Sigmoid colon (tissue), 7 donors: ENCODE results near the gene ENDOV. TPM values are rescaled to one million over a fixed set of nuclear protein-coding genes. Genes with fewer than 3 reads are reported as not detected.
A peak's percentile ranks its signal among the peaks of the same experiment; 100 is the strongest.

Experiments
- DNase-seq: peaks from one replicate; pipeline ENCODE4 v3.0.0-alpha.2; 2019
- H3K27ac ChIP-seq, 4 donors: fragments of 200-600 bp; sonication (generic); one replicate each; pipeline ENCODE4 v1.5.1; 2016 to 2019; ENCODE audit warnings: mild to moderate bottlenecking in 1 of 4
- H3K27me3 ChIP-seq, 3 donors: fragments of 200-600 bp; sonication (generic); one replicate each; pipeline ENCODE4 v1.5.1; 2019; ENCODE audit warnings: mild to moderate bottlenecking in 1 of 3
- H3K36me3 ChIP-seq, 4 donors: fragments of 200-600 bp; sonication (generic); one replicate each; pipeline ENCODE4 v1.5.1; 2016 to 2019
- H3K4me1 ChIP-seq, 4 donors: fragments of 200-600 bp; sonication (generic); one replicate each; pipeline ENCODE4 v1.5.1; 2017 to 2019
- H3K4me3 ChIP-seq, 4 donors: fragments of 200-600 bp; sonication (generic); one replicate each; pipeline ENCODE4 v1.5.1; 2017 to 2019; ENCODE audit warnings: mild to moderate bottlenecking in 2 of 4, moderate library complexity in 1 of 4
- H3K9me3 ChIP-seq, 4 donors: fragments of 200-600 bp in 3 of 4; sonication (generic) in 3 of 4; one replicate each; pipeline versions ENCODE4 v1.5.1 to v1.6.1; 2013 to 2019
- CTCF ChIP-seq, 4 experiments: fragments of 450-650 bp in 3 of 4; fragments of 200-600 bp in 1 of 4; IDR thresholded peaks; one replicate each; pipeline ENCODE4 v1.5.1; 2016 to 2019; ENCODE audit warnings: antibody characterized with exemption in 4 of 4, mild to moderate bottlenecking in 3 of 4, moderate library complexity in 2 of 4
- EP300 ChIP-seq, 4 donors: sonication (generic); formaldehyde crosslinking; IDR thresholded peaks; one replicate each; pipeline ENCODE4 v1.6.1; 2017; ENCODE audit warnings: antibody characterized with exemption in 4 of 4
- POLR2A ChIP-seq, 2 donors: fragments of 450-650 bp; IDR thresholded peaks; one replicate each; pipeline ENCODE4 v1.6.1; 2016; ENCODE audit warnings: antibody characterized with exemption in 2 of 2, mild to moderate bottlenecking in 2 of 2, moderate library complexity in 2 of 2
- POLR2AphosphoS5 ChIP-seq, 4 donors: sonication (generic); formaldehyde crosslinking; IDR thresholded peaks; one replicate each; pipeline ENCODE4 v1.6.1; 2017; ENCODE audit warnings: antibody characterized with exemption in 4 of 4
- WGBS, 2 donors: extraction: QIAGEN DNeasy Blood & Tissue Kit; methylation state at CpG; one replicate each; pipeline ENCODE4 v1.1.7; 2013; 5-methylcytosine and 5-hydroxymethylcytosine counted together
- intact Hi-C: fragments of 100-400 bp; cut with DNase I; formaldehyde crosslinking; loops from one replicate; pipeline ENCODE4 v1.15.1; 2023
- polyA plus RNA-seq, 3 donors: library from polyadenylated mRNA; stranded (reverse); fragments of 200-250 nt; gene quantifications; one replicate each; pipeline ENCODE4 v1.2.3, GENCODE V29; 2013
- total RNA-seq, 4 donors: library from RNA; depleted of rRNA; stranded (reverse); fragments of >200 nt; gene quantifications; one replicate each; pipeline ENCODE4 v1.1.0, GENCODE V29; 2016
- donor health status: healthy with polysubstance abuse.
- donor health status: Bipolar disorder and iron deficiency.
- donor health status: healthy.

The ENDOV gene
- total and polyA plus RNA-seq, 7 donors = 9.5 to 23.5 (median 17.4) TPM

GRCh38 chr17:80389011-80389995 lies 25.7 kb upstream of the ENDOV start:
- intact Hi-C loops = no loop called here
- TF ChIP-seq CTCF (IDR thresholded peaks at IDR 0.05) = no peak
- TF ChIP-seq POLR2A (IDR thresholded peaks at IDR 0.05) = no peak
- no peak for TF ChIP-seq EP300 (IDR thresholded peaks at IDR 0.05)
- no peak for TF ChIP-seq POLR2AphosphoS5 (IDR thresholded peaks at IDR 0.05)
- Histone ChIP-seq H3K27me3 (no peaks in the 10 kb centered on the region), H3K4me3 (no peak overlapping the region), H3K27ac (no peak overlapping the region), H3K9me3 (no peaks in the 10 kb centered on the region), H3K4me1 (no peaks in the 10 kb centered on the region), H3K36me3 (peaks cover 31 to 100% (median 74%) of the 10 kb centered on the region in 4 donors)
- no peak for DNase-seq
- WGBS, 2 donors = 90 to 94% methylated on average over 22 of the region's 22 CpGs

DNA sequence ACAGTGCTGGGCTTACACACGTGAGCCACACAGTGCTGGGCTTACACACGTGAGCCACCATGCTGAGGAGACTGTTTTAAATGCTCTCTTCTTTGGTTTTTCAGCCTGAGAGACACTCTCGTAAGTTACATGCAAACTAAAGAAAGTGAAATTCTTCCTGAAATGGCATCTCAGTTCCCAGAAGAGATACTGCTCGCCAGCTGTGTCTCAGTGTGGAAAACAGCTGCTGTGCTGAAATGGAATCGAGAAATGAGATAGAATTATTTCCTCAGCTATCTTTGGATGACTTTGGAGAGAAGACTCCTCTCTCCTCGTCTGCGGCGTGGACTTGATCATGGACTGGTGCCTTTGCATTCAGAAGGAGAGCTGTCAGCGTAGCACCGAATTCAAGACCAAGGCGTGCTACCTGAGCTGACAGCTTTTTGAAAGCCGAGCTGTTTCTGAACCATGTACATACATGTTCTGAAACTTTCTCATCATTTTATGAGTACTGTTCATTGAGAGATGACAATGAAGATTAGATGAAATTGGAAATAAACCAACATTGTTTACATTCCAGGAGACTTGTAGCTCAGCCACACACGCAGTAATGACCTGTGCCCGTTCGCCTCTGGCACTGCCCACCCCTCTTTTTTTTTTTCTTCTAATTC lies 21.6 kb upstream of the ENDOV start:
- intact Hi-C loops = no loop called here
- Histone ChIP-seq H3K27me3 (no peaks in the 10 kb centered on the region), H3K9me3 (no peaks in the 10 kb centered on the region), H3K36me3 (peaks cover 20 to 72% (median 44%) of the 10 kb centered on the region in 4 donors), H3K4me3 (no peak overlapping the region), H3K4me1 (no peaks in the 10 kb centered on the region), H3K27ac (peak overlapping the region in 1 of 4 donors; percentile 17)
- 83 to 88% methylated on average over 15 of the region's 15 CpGs for WGBS, 2 donors
- DNase-seq = no peak
- no peak for TF ChIP-seq POLR2AphosphoS5 (IDR thresholded peaks at IDR 0.05)
- no peak for TF ChIP-seq EP300 (IDR thresholded peaks at IDR 0.05)
- TF ChIP-seq POLR2A (IDR thresholded peaks at IDR 0.05) = no peak

DNA sequence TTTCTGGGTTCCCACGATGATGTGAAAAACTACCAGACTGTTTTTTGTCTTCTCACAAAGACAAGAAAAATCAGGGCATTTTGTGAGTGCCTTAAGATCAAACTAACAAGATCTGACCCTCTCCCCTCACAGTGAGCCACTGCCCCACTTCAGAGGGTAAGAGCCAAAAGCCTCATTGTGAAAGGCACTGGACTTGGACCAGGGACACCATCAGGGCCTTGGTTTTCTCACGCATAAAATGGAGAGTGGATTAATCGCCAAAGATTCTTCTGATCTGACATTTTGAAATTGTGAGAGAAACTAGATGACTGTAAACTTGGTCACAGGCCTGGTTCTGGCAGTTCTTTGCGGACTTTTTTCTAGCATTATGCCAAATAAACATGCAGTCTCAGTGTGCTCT lies 21.0 kb upstream of the ENDOV start:
- H3K9me3 ChIP-seq = no peaks in the 10 kb centered on the region
- H3K4me1 ChIP-seq = no peaks in the 10 kb centered on the region
- H3K36me3 ChIP-seq = peaks cover 20 to 66% (median 38%) of the 10 kb centered on the region in 4 donors
- DNase-seq = no peak
- TF ChIP-seq CTCF (IDR thresholded peaks at IDR 0.05) (no peak), EP300 (IDR thresholded peaks at IDR 0.05) (no peak), POLR2A (IDR thresholded peaks at IDR 0.05) (no peak)
- 89 to 93% methylated on average over 4 of the region's 4 CpGs for WGBS, 2 donors
- no peak overlapping the region for H3K4me3 ChIP-seq
- no peaks in the 10 kb centered on the region for H3K27me3 ChIP-seq
- intact Hi-C loops = no loop called here
- no peak overlapping the region for H3K27ac ChIP-seq

DNA sequence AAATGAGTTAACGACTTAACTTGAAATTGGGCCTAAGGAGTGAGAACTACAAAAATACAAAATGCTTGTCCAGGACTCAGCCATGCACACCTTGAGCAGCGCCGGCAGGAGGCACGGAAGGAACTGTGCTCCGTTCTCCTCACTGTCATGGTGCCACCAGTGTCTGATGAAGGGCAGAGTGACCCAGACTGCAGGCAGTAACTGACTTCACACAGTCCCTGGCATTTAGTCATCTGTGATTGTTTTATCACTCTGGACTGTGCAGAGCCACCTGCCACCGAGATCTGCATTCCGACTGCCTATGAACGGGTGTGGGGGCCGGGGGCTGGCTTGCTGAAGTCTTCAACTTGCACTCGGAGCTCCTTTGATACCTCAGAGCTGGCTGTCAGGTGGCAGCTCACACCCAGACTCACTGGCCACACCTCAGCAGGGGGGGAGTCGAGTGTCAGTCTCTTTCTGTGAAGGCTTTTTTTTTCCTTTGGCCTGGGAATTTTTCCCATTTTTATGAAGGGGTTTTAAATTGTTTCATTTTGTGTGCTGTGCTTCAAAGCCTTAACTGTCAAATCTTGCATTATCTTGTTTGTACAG lies 20.2 kb upstream of the ENDOV start:
- Histone ChIP-seq H3K27me3 (no peaks in the 10 kb centered on the region), H3K4me1 (no peaks in the 10 kb centered on the region), H3K36me3 (peaks cover 14 to 58% (median 30%) of the 10 kb centered on the region in 4 donors), H3K27ac (no peak overlapping the region), H3K4me3 (no peak overlapping the region), H3K9me3 (no peaks in the 10 kb centered on the region)
- no peak for DNase-seq
- TF ChIP-seq CTCF (IDR thresholded peaks at IDR 0.05) = no peak
- intact Hi-C loops = no loop called here
- 51 to 82% methylated on average over 11 of the region's 11 CpGs for WGBS, 2 donors
